HepG2 (cell line): Measurements from ENCODE around the gene KRT82. TPM values are rescaled to one million over a fixed set of nuclear protein-coding genes. Genes with fewer than 3 reads are reported as not detected.

ENCODE experiments used
- ATAC-seq: fragments of 200-7000 bp; cut with Tn5 transposase; 3 replicates; pipeline ENCODE4 v1.9.1; 2020; ENCODE audit warnings: mild to moderate bottlenecking, moderate library complexity
- BruUV-seq: library from RNA; stranded (reverse); fragments of 400-500 nt; replicated peaks from 2 replicates; lab custom pipeline; 2021; lab: Mats Ljungman, UMichigan
- CTCF ChIA-PET: fragments of 300-600 bp; formaldehyde crosslinking; extraction: SDS; loops from one replicate; lab custom pipeline; 2021; ENCODE audit warnings: low total read pairs, inconsistent platforms, low intra/inter-chr PET ratio; lab: Yijun Ruan, JAX
- POLR2A ChIA-PET: fragments of 350-600 bp; sonication (Branson Sonifier 250); formaldehyde crosslinking; loops from one replicate; lab custom pipeline; 2020; ENCODE audit warnings: antibody characterized with exemption, inconsistent platforms; lab: Yijun Ruan, JAX
- DNase-seq: peaks from one replicate; pipeline ENCODE4 v3.0.0-alpha.2; 2015; ENCODE audit warnings: low spot score
- FAIRE-seq: peaks from 3 replicates; lab custom pipeline; 2011; peaks lifted over from hg19 to GRCh38; lab: Jason Lieb, UNC
- H2AFZ ChIP-seq: one replicate; pipeline ENCODE4 v1.6.1; 2011; ENCODE audit warnings: low read length, inconsistent platforms
- H3K27ac ChIP-seq: fragments of 300-600 bp; 3 replicates; pipeline ENCODE4 v1.8.0; 2011; ENCODE audit warnings: mixed run types, mild to moderate bottlenecking, mixed read lengths, low read length, inconsistent platforms; ENCODE audit not compliant: insufficient read depth; ENCODE audit errors: extremely low read length
- H3K27me3 ChIP-seq, 2 experiments: fragments of 200-600 bp in 1 of 2; 2 replicates in 1 of 2; 3 replicates in 1 of 2; pipeline versions ENCODE4 v1.6.0 to v1.8.0; 2011; ENCODE audit warnings: low read length in 2 of 2, mild to moderate bottlenecking in 2 of 2, moderate library complexity in 2 of 2, inconsistent platforms in 1 of 2; ENCODE audit not compliant: insufficient read depth in 2 of 2, control insufficient read depth in 1 of 2
- H3K36me3 ChIP-seq, 2 experiments: fragments of 200-600 bp in 1 of 2; replicated peaks in 1 of 2; 2 replicates in 1 of 2; 3 replicates in 1 of 2; pipeline versions ENCODE4 v1.5.1 to v1.8.0; 2011; ENCODE audit warnings: low read length in 2 of 2, inconsistent platforms in 1 of 2; ENCODE audit not compliant: insufficient read depth in 2 of 2, control insufficient read depth in 1 of 2
- H3K4me1 ChIP-seq: 2 replicates; pipeline ENCODE4 v1.5.1; 2012; ENCODE audit warnings: low read length, inconsistent platforms; ENCODE audit not compliant: insufficient read depth
- H3K4me2 ChIP-seq: 2 replicates; pipeline ENCODE4 v1.6.0; 2011; ENCODE audit warnings: low read depth, low read length, inconsistent platforms
- H3K4me3 ChIP-seq, 3 experiments: fragments of 200-600 bp in 1 of 3; sonication (generic), shearing (Covaris generic) in 1 of 3; replicated peaks in 1 of 3; 2 replicates each; pipeline ENCODE4 v1.5.1; 2011 to 2016; ENCODE audit warnings: low read length in 3 of 3, inconsistent platforms in 2 of 3, low read depth in 2 of 3, mild to moderate bottlenecking in 2 of 3, control low read depth in 1 of 3, mixed read lengths in 1 of 3; ENCODE audit not compliant: insufficient read depth in 1 of 3
- H3K79me2 ChIP-seq: one replicate; pipeline ENCODE4 v1.6.1; 2011; ENCODE audit warnings: low read length, inconsistent platforms; ENCODE audit not compliant: insufficient read depth
- H3K9ac ChIP-seq: 2 replicates; pipeline ENCODE4 v1.6.0; 2011; ENCODE audit warnings: mild to moderate bottlenecking, low read depth, low read length, inconsistent platforms; ENCODE audit not compliant: insufficient read depth
- H3K9me3 ChIP-seq: 2 replicates; pipeline ENCODE4 v1.5.1; 2012; ENCODE audit warnings: mild to moderate bottlenecking, low read length
- H4K20me1 ChIP-seq: 2 replicates; pipeline ENCODE4 v1.6.0; 2011; ENCODE audit warnings: inconsistent platforms, mild to moderate bottlenecking, low read length, moderate library complexity; ENCODE audit not compliant: insufficient read depth
- HIC2 ChIP-seq: sonication (generic); formaldehyde crosslinking; IDR thresholded peaks from 2 replicates; pipeline ENCODE4 v1.9.0; 2022; ENCODE audit warnings: low read depth, missing genetic modification reagents
- MED8 ChIP-seq: sonication (generic); formaldehyde crosslinking; IDR thresholded peaks from 2 replicates; pipeline ENCODE4 v1.8.1; 2023; ENCODE audit warnings: mild to moderate bottlenecking, missing genetic modification reagents; ENCODE audit not compliant: insufficient replicate concordance
- PRDM10 ChIP-seq: sonication (generic); formaldehyde crosslinking; IDR thresholded peaks from 2 replicates; pipeline ENCODE4 v1.4.0; 2020; ENCODE audit warnings: low read depth, missing genetic modification reagents
- RELA ChIP-seq: sonication (generic); formaldehyde crosslinking; IDR thresholded peaks from 2 replicates; pipeline ENCODE4 v1.4.0; 2020; ENCODE audit warnings: missing genetic modification reagents
- TCF7 ChIP-seq: sonication (generic); IDR thresholded peaks from 2 replicates; pipeline ENCODE4 v1.6.1; 2016; ENCODE audit warnings: antibody characterized with exemption, low read depth
- ZBTB34 ChIP-seq: sonication (generic); formaldehyde crosslinking; IDR thresholded peaks from 2 replicates; pipeline ENCODE4 v1.8.0; 2022; ENCODE audit warnings: mild to moderate bottlenecking, missing genetic modification reagents
- ZNF124 ChIP-seq: sonication (generic); formaldehyde crosslinking; IDR thresholded peaks from 2 replicates; pipeline ENCODE4 v1.4.0; 2020; ENCODE audit warnings: missing genetic modification reagents
- ZNF460 ChIP-seq: sonication (generic); formaldehyde crosslinking; IDR thresholded peaks from 2 replicates; pipeline ENCODE4 v1.5.1; 2020; ENCODE audit warnings: missing genetic modification reagents, mild to moderate bottlenecking, borderline replicate concordance
- ZNF674 ChIP-seq: sonication (generic); formaldehyde crosslinking; IDR thresholded peaks from 2 replicates; pipeline ENCODE4 v1.5.0; 2020; ENCODE audit warnings: low read depth, mild to moderate bottlenecking, missing genetic modification reagents
- WGBS: methylation state at CpG from one replicate; pipeline ENCODE4 v1.1.6; 2017; ENCODE audit warnings: low lambda C conversion rate; 5-methylcytosine and 5-hydroxymethylcytosine counted together
- in situ Hi-C: cut with HindIII; loops from 2 replicates; pipeline ENCODE4 v1.10.0; 2017; ENCODE audit warnings: low pct_unique_long_range_greater_than_20kb; ENCODE audit not compliant: extremely low pct_ligation_motif_present
- intact Hi-C: fragments of 100-400 bp; cut with micrococcal nuclease; formaldehyde crosslinking; loops from one replicate; pipeline ENCODE4 v1.10.0; 2022; ENCODE audit not compliant: unreplicated experiment
- polyA plus RNA-seq, 8 experiments: library from polyadenylated mRNA; depleted of rRNA in 3 of 8; stranded (reverse) in 7 of 8; unstranded in 1 of 8; fragments of >200 nt; fragmentation: Illumina TruSeq in 4 of 8; extraction: Trizol in 4 of 8; gene quantifications; 2 replicates each; pipeline versions ENCODE4 v1.2.1 to v1.2.3, GENCODE V29; 2011 to 2016; ENCODE audit warnings: low read depth in 4 of 8, missing spikeins in 1 of 8, mixed read lengths in 1 of 8; ENCODE audit not compliant: insufficient read depth in 1 of 8
- total RNA-seq, 5 experiments: library from RNA; depleted of rRNA; stranded (reverse); fragments of >200 nt; fragmentation: Illumina TruSeq; extraction: Trizol; gene quantifications; 2 replicates each; pipeline ENCODE4 v1.2.3, GENCODE V29; 2016; ENCODE audit warnings: low read depth in 1 of 5
- TF ChIP-seq, protein P1 (sequence below): IDR thresholded peaks from 2 replicates; pipeline ENCODE4 v1.6.1; 2016
- TF ChIP-seq, protein P2 (sequence below): sonication (generic); formaldehyde crosslinking; IDR thresholded peaks from 2 replicates; pipeline ENCODE4 v1.4.0; 2020; ENCODE audit warnings: missing genetic modification reagents

KRT82 gene
- total and polyA plus RNA-seq, 2 of the 13 experiments (the other 11 are each of a cell fraction or from before 2014, with no cell fraction given): not detected

DNA sequence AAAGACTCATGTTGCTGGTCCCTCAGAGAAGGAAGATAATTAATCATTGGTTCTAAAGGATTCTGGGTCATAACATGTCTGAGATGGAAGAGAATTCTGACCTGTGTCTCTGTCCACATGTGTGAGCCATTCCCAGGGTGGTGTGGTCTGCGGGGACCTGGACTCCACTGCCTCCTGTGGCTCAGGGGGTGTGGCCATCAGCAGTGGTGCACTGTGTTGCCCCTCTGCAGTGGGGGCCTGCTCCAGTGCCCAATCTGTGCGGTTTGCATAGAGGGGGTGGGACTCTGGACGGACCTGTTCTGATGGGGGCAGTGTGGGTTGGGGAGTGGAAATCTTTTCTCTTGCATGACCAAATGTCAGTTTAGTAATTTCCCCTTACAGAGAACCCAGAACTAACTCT is 52.4 kb downstream of the KRT82 start (continued):
- TF ChIP-seq, protein P1, sequence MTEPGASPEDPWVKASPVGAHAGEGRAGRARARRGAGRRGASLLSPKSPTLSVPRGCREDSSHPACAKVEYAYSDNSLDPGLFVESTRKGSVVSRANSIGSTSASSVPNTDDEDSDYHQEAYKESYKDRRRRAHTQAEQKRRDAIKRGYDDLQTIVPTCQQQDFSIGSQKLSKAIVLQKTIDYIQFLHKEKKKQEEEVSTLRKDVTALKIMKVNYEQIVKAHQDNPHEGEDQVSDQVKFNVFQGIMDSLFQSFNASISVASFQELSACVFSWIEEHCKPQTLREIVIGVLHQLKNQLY (CRISPR knock-in tag): no peak
- TF ChIP-seq ZNF674 (CRISPR knock-in tag): no peak
- TF ChIP-seq ZBTB34 (CRISPR knock-in tag): no peak
- TF ChIP-seq PRDM10 (CRISPR knock-in tag): no peak
- TF ChIP-seq ZNF124 (CRISPR knock-in tag): no peak
- TF ChIP-seq MED8 (CRISPR knock-in tag): no peak
- TF ChIP-seq ZNF460: no peak

DNA sequence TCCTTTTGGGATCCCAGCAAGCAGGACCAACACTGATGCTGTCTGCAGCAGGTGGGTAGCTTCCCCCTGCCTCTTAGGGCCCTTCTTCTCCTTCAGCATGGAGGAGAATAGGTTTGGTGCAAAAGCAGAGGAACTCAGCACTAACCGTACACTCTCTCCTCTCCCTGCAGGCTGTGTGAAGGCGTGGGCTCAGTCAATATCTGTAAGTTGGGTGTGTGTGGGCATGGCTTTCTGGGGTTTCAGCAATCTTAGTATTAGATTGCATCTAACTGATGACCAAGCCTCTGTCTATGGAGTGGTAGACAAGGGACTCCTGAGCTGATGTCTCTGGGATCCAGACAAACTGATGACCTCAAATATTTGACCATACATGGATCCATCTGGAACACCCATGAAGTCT is 53.2 kb downstream of the KRT82 start:
- Histone ChIP-seq H3K79me2 (no peaks in the 10 kb centered on the region), H3K9me3 (no peaks in the 10 kb centered on the region), H3K36me3 (no peaks in the 10 kb centered on the region), H3K4me2 (no peak overlapping the region), H3K9ac (no peak overlapping the region), H4K20me1 (no peaks in the 10 kb centered on the region), H2AFZ (no peak overlapping the region), H3K4me3 (no peak overlapping the region), H3K27me3 (peaks cover 0 to 20% of the 10 kb centered on the region in 2 experiments; a peak in 4 of 5 replicates), H3K4me1 (no peaks in the 10 kb centered on the region), H3K27ac (no peak overlapping the region)
- 0% methylated on average over 1 of the region's 2 CpGs for WGBS
- intact Hi-C loops: loop anchor here (5.0 kb wide), 1 partner anchor 411 kb away; no protein-coding TSS in a partner anchor
- FAIRE-seq (no peak), DNase-seq (no peak), ATAC-seq (no peak)
- in situ Hi-C loops: no loop called here
- BruUV-seq: no TSS peak
- no peak for TF ChIP-seq HIC2
- TF ChIP-seq TCF7: no peak
- TF ChIP-seq RELA (CRISPR knock-in tag): no peak
- TF ChIP-seq, protein P2, sequence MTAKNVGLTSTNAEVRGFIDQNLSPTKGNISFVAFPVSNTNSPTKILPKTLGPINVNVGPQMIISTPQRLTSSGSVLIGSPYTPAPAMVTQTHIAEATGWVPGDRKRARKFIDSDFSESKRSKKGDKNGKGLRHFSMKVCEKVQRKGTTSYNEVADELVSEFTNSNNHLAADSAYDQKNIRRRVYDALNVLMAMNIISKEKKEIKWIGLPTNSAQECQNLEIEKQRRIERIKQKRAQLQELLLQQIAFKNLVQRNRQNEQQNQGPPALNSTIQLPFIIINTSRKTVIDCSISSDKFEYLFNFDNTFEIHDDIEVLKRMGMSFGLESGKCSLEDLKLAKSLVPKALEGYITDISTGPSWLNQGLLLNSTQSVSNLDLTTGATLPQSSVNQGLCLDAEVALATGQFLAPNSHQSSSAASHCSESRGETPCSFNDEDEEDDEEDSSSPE: no peak
- CTCF ChIA-PET: no interaction called here
- POLR2A ChIA-PET: no interaction called here
